HG03025 (cell line): ENCODE measurements around the gene FOXP1.

ENCODE experiments used
- ATAC-seq: cut with Tn5 transposase; IDR thresholded peaks from one replicate; pipeline ENCODE4 v1.9.1; 2021; ENCODE audit warnings: mild to moderate bottlenecking, moderate library complexity; ENCODE audit not compliant: unreplicated experiment, low FRiP score

Gene FOXP1

DNA sequence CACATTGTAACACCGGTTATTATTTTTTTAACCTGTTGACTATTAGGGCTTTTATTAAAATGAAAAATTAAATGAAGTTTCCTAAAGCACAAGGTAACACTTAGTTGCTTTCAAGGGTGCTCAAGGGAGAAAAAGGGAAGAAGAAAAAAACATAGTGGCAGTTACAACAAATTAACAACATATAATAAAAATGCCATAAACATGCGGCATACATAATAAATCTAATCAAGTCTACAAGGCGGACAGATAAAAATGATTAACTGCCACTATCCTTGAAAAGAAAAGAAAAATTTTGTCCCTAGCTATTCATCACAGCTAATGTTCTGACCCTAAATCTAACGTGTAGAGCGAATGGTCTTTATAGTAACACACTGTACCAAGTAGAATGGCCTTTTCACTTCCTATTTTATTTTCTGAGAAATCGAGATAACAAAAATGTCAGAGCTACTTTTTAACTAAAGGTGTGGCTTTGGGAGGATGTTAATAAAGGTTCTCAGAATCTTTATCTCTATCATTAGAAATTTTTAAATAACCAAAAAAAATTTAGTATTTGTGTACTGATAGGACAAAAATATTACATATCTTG lies 194.9 kb downstream of the FOXP1 start:
- no peak for ATAC-seq

DNA sequence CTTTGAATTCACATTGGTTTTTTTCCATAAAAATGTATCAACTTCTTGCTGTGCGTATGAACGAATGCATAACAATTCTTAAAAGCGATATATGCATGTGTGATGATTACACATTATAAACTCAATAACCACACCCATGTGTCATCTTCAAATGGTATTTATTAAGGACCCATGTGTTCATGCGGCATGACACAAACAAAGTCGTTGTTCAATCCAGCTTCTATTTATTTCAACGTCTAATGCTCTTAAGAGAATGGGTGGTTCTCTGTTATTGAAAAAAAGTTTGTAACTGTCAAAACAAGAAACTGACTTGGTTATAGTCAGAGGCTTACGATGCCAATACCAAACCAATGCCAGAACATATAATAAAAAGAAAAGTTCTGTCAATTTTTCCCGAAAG lies 195.9 kb downstream of the FOXP1 start:
- no peak for ATAC-seq

DNA sequence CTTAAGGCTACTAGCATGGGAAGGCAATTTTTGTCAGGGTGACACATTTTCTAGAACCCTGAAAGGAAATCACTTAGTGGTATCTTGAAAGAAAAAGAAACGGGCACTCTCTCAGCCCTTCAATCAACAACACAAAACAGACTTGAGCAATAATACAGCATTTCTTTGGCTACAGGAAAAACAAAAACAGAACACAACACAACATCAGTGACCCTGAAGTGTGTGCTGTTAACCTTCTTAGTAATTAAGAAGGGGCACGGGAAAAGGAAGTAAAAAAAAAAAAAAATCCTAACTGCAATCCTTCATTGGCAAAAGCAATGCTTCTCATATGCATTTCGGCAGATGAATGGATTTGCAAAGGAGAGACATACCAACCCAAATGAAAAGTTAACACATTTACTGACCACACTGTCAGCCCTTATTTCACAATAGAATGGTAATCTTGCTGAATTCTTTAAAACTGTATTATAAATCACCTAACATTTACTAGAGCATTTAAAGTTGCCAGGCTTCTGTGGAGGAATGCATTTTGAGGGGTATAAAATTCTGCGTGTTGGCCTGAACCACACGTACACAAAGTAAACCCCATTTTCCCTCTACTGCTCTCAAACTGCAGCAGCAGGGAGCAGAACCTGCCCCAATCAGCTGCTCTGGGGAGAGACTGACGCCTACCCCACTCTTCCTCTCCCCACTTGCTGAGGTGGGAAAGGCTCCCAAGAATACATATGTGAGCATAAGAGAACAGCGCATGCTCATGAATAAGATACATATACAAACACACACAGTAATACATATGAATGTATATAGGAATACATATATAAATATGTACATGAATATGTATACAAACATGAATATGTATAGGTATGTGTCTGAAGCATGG lies 198.5 kb downstream of the FOXP1 start:
- no peak for ATAC-seq

DNA sequence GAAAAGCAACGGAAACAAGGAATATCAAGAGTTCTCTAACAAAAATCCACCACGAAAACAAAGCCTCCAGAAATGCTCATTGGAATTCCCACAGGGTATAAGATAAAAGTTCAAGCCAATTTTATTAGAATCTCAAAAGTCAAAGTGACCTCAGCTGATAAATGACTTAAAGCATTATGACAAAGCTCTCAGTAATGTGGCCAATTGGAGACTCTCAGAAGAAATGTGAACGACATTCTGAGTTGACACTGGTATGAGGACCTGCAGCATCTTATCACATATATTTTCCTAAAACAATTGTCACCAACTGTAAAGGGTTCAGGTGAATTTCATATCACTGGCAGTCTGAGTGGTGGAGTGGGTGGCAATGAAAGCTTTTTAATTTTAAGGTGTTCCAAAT lies 199.1 kb downstream of the FOXP1 start:
- no peak for ATAC-seq

DNA sequence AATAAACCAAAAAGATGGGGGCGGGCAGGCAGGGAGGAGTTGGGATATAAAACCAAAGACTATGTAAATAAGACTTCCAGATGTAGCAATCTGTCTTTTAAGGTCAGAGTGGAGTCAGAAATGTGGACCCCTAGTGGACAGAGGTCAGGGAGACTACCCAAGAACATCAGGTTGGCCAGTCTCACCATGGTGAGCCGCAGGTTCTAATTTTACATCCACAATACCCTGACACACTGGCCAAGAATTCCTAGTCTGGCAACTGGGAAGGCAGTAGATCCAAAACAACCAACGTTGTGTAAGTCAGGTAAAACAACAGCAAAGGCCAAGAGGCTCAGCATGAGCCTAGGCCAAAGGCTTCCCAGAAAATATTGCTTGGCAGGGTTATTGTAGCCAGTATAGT lies 203.4 kb downstream of the FOXP1 start:
- no peak for ATAC-seq

DNA sequence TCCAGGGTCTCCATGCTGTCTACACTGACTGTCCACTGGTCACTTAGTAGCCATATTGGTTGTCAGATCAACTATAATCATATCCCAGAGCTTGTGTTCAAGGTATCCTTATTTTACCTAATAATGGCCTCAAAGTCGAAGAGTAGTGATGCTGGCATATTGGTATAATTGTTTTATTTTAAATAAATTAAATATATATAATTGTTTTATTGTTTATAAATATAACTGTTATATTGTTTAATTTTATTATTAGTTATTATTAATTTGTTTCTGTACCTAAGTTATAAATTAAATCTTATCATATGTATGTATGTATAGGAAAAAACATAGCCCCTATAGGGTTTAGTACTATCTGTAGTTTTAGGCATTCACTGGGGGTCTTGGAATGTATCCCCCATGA lies 205.0 kb downstream of the FOXP1 start:
- ATAC-seq: no peak

DNA sequence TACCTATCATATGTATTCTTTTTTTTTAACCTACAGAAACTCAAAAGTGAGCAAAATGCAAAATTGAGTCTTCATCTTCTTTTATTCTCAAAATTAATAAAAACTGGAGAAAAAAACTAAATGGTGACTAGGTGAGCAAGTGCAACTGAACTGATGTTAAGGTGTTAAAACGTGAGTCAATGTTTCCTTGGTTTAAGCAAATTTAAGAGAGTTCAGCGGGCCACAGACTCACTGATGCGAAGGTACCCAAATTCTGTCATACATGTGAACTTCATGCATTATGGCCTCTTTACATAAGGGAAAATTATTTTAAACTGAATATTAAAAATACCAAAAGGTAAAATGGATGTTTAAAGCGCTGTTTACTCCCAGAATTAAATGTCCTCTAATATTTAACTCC lies 206.6 kb downstream of the FOXP1 start:
- ATAC-seq: no peak

DNA sequence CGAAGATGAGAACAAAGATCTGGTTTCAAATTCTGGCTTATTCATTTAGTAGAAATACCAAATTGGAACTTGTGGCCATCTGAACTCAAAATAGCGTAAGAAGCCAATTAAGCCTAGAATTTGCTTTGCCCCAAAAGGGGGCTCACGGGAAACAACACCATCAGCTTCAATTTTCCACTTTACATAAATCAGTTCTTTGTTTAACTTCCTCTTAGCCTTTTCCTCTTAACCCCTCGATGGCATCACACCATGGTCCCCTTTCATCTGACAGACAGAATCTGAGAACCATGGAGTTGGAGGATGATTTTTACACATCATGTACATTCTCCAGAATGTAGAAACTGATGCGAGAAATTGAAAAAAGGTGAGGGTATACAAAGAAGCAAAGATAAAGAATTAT lies 207.0 kb downstream of the FOXP1 start:
- ATAC-seq: no peak

DNA sequence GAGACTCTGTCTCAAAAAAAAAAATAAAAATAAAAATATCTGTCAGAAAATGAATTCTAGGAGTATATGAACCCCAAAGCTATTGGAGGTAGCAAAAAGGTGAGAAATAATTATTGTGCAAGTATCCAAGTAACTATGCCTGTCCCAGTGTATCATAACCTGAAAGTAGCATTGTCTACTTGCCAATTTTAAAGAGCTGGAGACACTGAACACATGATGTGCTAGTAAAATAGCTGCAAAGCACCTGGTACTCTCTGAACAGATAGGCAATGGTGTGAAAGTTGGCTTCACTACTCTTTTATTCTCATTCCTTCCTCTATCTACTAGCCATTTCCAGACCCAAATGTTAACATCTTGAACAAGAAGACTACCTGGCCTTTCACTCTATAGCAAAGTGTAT lies 208.9 kb downstream of the FOXP1 start:
- no peak for ATAC-seq

DNA sequence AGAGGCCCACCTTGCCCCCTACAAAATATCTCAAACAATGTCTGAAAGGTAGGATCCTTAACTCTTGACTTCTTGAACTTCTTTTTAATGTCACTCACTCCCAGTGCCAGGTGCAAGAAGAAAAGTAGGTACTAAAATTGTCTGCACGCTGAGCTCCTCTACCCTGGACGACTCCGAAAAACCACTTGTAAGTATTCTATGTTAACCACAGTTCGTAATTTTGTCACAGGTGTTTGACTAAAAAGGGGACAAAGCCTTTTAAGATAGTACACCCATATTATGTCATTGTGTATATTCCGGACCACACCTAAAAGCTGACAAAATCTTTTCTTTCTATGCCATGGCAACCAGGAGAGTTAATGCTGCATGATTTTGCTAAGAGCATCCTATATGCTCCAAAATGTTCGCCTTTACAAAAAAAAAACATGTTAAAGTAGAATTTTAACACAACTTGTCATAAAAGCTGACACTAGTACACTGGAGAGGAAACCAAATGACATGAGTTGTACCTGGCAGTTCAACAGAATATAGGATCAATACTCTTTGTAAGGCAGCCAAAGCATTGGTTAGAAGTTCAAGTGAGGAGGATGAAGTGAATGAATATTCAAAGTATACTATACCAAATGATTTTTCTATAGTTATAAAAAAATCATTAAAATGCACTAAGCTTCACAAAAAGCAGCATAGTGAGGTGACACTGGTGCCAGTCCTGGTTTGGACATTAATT lies 210.5 kb downstream of the FOXP1 start:
- no peak for ATAC-seq

DNA sequence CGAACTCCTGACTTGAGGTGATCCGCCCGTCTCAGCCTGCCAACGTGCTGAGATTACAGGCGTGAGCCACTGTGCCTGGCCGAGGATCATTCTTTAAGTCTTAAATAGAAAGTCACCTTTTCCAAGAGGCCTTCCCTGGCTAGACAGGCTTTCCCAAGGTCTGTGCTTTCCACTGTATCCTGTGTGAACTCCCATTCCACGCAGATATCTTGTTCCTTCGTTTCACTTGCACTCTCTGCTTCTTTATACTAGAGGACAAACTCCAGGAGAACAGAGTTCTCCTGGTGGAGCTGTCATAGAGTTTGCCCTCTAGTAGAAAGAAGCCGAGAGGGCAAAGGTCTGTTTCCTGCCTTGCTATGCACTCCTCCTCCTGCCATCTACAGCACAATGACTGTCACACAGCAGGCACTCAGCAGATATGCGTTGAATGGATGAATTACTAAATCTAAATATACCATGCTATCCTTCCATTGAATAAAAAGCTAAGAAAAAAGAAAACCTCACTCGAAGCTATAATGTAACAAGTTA lies 211.2 kb downstream of the FOXP1 start:
- no peak for ATAC-seq

DNA sequence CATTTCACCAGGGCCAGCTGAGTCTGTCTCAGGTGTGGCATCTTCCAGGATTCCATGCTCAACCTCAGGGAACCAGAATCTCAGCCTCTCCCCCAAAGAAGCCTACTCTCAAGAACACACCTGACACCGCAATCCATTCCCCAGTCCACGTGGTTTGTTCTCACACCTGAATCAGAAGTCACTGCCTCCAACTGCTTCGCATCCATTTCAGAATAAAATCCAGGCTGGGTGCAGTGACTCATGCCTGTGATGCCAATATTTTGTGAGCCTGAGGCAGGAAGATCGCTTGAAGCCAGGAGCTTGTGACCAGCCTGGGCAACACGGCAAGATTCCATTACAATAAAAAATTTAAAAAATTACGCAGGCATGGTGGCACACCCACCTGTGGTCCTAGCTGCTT lies 212.2 kb downstream of the FOXP1 start:
- ATAC-seq: no peak

DNA sequence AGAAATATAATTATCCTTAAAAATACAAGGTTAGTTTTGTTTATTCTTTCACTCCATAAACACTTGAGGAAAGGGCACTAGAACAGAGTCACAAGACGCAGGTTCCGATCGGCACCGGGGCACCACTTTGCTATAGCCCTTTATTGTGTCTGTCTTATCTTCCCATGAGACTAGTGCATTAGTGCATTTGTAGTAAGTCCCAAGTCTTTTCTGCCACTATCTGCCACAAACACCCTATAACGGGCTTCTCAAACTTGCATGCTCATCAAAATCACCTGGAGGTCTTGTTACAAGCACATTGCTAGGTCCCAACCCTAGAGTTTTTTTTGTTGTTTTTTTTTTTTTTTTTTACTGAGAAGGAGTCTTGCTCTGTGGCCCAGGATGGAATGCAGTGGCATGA lies 213.1 kb downstream of the FOXP1 start:
- no peak for ATAC-seq

DNA sequence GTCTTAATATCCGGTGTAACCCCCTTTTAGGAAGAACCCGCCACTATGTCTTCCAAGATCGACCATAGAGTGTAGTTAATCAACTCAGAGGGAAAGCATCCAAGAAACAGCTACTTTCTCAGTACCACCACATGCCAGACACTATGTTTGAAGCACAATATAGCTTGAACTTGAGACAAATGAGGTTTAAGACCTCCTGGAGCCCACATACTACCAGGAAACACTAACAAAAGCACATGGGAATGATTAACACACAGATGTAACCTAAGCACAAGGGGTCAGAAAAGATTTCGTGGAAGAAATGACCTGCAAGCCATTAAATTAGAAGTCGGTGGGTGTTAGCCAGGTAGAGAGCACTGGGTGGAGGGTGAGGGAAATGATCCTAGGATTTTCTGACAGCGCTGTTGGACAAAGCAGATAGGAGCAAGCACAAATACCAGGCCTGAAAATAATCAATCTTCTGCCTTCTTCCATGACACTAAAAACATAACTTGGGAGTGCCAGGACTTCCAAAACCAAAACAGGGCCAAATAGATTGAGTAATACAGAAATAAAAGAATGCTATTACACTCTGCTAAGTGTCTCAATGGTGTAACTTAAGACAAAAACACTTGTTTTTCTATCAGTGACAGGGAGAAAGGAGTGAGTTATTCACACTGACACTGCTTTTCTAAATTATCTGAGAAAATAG lies 213.7 kb downstream of the FOXP1 start:
- ATAC-seq: no peak

DNA sequence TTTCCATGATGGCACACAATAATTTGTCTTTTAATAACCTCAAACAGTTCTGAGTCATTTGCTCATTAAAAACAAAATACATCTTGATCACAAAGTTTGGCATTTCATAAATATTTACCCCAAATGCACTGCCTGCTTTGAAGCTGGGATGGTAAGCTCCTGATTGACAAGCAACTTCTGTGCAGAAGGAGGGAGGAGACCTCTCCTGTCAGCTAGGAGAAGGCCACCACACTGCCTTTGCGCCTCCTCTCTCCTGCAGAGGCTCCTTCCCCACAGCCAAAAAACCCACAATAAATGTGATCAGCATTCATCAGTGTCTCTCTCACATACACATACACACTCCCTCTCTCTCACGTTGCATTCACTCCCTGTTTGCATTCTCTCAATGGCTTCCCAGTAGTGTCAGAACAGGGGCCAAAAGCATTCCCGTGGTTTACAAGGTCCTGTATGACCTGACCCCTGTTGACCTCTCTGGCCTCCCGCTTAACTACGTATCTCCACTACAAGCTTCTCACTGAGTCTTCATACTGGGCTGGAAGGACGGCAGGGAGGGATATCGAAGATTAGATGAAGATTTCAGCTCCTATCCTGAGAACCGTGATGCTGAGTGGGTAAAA lies 216.4 kb downstream of the FOXP1 start:
- no peak for ATAC-seq

DNA sequence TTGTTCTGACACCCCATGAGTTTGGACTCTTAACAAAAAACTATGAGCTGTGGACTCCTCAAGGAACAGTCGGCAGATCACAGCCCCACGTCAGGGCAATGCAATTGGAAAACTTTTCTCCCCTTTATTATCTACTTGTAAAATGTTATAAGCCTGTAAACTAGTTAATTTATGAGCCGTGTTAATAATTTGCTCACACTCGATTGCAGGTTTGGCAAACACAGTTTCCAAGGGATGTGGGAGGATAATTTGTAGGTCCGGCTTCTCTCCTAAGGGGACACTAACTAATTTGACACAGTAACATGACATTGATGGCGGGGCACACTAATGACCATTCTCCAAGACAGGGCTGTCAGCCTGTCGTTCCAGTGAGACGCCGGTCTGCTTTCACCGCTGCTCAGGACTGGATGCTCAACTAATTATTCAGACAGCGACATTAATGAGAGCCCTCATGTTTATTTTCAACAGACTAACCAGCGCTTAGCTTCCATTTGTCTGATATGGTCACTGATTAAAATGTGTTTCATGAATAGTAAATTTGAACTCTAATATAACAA lies 222.1 kb downstream of the FOXP1 start:
- ATAC-seq: no peak

DNA sequence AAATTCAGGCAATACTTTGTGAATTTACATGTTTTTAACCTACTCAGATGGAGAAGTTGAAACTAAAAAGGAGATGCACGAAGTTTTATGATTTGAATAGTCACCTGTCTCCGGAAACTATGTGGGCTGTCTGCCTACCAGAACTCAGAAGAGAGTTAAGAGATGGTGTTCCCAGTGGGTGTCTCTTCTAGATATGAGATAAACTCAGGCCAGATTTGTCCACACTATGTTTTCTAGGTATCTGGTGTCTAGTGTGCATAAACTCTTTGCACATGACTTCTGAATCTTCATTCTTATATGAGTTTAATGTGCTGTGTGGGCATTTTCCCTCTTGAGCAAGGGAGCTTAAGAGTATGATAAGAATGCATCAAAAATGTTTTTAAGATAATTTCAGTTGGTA lies 222.8 kb downstream of the FOXP1 start:
- ATAC-seq: peak; percentile 81

DNA sequence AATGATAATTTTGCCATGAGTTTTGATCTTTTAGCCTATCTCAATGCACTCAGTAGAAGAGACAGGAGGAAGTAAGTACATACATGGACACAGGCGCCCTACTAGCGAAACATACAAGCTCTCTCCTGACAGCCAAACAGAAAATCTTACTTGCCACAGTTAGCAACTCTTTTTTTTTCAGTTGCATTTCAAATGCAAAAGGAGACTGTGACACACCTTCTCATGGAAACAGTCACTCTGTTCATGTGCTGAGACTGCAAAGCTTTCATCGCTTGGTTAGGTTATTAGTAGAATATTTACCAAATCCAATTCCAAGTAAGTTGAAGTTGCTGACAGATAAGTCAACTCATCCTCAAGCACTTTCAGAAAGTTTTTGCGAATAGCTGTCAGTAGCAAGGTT lies 223.3 kb downstream of the FOXP1 start:
- peak; percentile 38 for ATAC-seq

DNA sequence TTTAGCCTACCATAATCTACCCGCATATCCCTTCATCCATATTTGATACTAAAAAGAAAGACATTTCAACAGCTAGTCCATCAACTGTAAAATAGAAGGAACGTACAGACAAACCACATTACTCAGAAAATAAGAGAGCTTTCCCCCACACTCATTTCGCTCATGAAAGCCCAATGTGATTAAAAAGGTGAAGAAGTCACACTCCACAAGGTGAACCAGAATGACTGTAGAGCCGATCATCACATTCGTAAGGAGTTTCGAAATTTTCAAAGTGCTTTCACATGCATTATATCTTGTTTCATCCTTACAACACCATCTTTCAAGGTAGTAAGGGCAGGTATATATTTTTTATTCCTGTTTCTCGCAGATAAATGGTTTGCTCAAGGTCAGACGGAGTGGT lies 225.3 kb downstream of the FOXP1 start:
- peak; percentile 44 for ATAC-seq

DNA sequence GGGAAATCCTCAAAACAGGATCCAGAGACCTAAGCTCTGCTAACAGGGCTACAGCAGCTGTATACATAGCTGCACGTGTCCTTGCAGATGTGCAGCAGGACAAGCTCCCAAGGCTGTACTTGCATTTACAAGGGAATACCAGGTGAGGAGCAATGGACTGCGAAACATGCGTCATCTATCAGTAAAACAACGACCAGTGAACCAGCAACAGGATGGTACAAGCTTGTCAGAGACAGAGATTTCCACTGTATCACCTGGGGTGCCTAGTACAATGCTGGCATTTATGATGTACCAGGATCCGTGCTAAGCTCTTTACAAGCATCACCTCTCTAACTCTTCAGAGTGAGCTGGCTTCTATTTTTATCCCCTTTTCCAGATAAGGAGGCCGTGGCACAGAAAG lies 227.3 kb downstream of the FOXP1 start:
- ATAC-seq: no peak
